HG03520 (cell line): ENCODE results near the gene ACTRT2.

ENCODE experiments used
- ATAC-seq: cut with Tn5 transposase; IDR thresholded peaks from one replicate; pipeline ENCODE4 v1.9.1; 2021; ENCODE audit warnings: mild to moderate bottlenecking, moderate library complexity; ENCODE audit not compliant: unreplicated experiment

The ACTRT2 gene

GRCh38 chr1:3001471-3002348, 19.6 kb upstream of the ACTRT2 start:
- no peak for ATAC-seq

GRCh38 chr1:3002349-3003038, 18.8 kb upstream of the ACTRT2 start:
- no peak for ATAC-seq

GRCh38 chr1:3003039-3003940, 18.0 kb upstream of the ACTRT2 start:
- no peak for ATAC-seq

- no peak for ATAC-seq
Measured at GRCh38 chr1:3003941-3004270, 17.4 kb upstream of the ACTRT2 start.

- no peak for ATAC-seq
Measured at GRCh38 chr1:3004285-3005205, 16.7 kb upstream of the ACTRT2 start.

GRCh38 chr1:3005771-3006170, 15.5 kb upstream of the ACTRT2 start:
- ATAC-seq = no peak

GRCh38 chr1:3007298-3008147, 13.7 kb upstream of the ACTRT2 start:
- no peak for ATAC-seq

GRCh38 chr1:3009021-3009420, 12.2 kb upstream of the ACTRT2 start:
- no peak for ATAC-seq

GRCh38 chr1:3009556-3009955, 11.7 kb upstream of the ACTRT2 start:
- ATAC-seq = no peak

- ATAC-seq = no peak
Measured at GRCh38 chr1:3011127-3011526, 10.1 kb upstream of the ACTRT2 start.

GRCh38 chr1:3011631-3012455, 9.4 kb upstream of the ACTRT2 start:
- no peak for ATAC-seq

GRCh38 chr1:3012456-3013291, 8.6 kb upstream of the ACTRT2 start:
- no peak for ATAC-seq

- no peak for ATAC-seq
Measured at GRCh38 chr1:3013371-3014049, 7.8 kb upstream of the ACTRT2 start.

GRCh38 chr1:3014050-3014440, 7.2 kb upstream of the ACTRT2 start:
- ATAC-seq = no peak

- no peak for ATAC-seq
Measured at GRCh38 chr1:3014443-3015268, 6.6 kb upstream of the ACTRT2 start.

- no peak for ATAC-seq
Measured at GRCh38 chr1:3015269-3015635, 6.0 kb upstream of the ACTRT2 start.
